BLaER1 (cell line): ENCODE measurements around the gene ZNF534.
"Not testable (repeated sequence)": the region's sequence is repeated elsewhere in the genome, so short reads cannot be mapped to it uniquely, and the experiment has no call there.

ENCODE experiments used
- H3K27ac ChIP-seq: shearing (Covaris generic); formaldehyde crosslinking; 2 replicates; pipeline ENCODE4 v1.8.1; 2022
- H3K27me3 ChIP-seq: shearing (Covaris generic); formaldehyde crosslinking; 2 replicates; pipeline ENCODE4 v1.8.1; 2022
- H3K36me3 ChIP-seq: shearing (Covaris generic); formaldehyde crosslinking; 2 replicates; pipeline ENCODE4 v1.8.1; 2022
- H3K4me1 ChIP-seq: shearing (Covaris generic); formaldehyde crosslinking; 2 replicates; pipeline ENCODE4 v1.8.1; 2022
- H3K4me2 ChIP-seq: shearing (Covaris generic); formaldehyde crosslinking; 2 replicates; pipeline ENCODE4 v1.8.1; 2022
- H3K4me3 ChIP-seq: shearing (Covaris generic); formaldehyde crosslinking; 2 replicates; pipeline ENCODE4 v1.8.1; 2022
- H3K9ac ChIP-seq: shearing (Covaris generic); formaldehyde crosslinking; 2 replicates; pipeline ENCODE4 v1.8.1; 2022
- H3K9me3 ChIP-seq: shearing (Covaris generic); formaldehyde crosslinking; 2 replicates; pipeline ENCODE4 v1.8.1; 2022
- H4K20me1 ChIP-seq: shearing (Covaris generic); formaldehyde crosslinking; 2 replicates; pipeline ENCODE4 v1.8.1; 2022
- Cebpa-rat ChIP-seq: shearing (Covaris generic); IDR thresholded peaks from 2 replicates; pipeline ENCODE4 v1.8.1; 2022

ZNF534 gene

GRCh38 chr19:52498571-52498970, 69.6 kb downstream of the ZNF534 start:
- Histone ChIP-seq H3K36me3 (no peaks in the 10 kb centered on the region), H3K4me3 (no peak overlapping the region), H3K4me1 (no peaks in the 10 kb centered on the region), H3K9ac (no peak overlapping the region), H3K27ac (no peak overlapping the region), H3K9me3 (peaks cover 76% of the 10 kb centered on the region), H3K27me3 (no peaks in the 10 kb centered on the region), H3K4me2 (no peak overlapping the region), H4K20me1 (no peaks in the 10 kb centered on the region)
- no peak for TF ChIP-seq Cebpa-rat

GRCh38 chr19:52500474-52500873, 71.5 kb downstream of the ZNF534 start:
- not testable (repeated sequence) for H3K9ac ChIP-seq, H3K27me3 ChIP-seq, H4K20me1 ChIP-seq, H3K36me3 ChIP-seq, H3K27ac ChIP-seq, H3K4me3 ChIP-seq, H3K4me1 ChIP-seq, H3K4me2 ChIP-seq
- peaks cover 77% of the 10 kb centered on the region for H3K9me3 ChIP-seq

GRCh38 chr19:52500991-52501390, 72.0 kb downstream of the ZNF534 start:
- H3K36me3 ChIP-seq, H4K20me1 ChIP-seq, H3K9ac ChIP-seq, H3K4me3 ChIP-seq, H3K27me3 ChIP-seq, H3K4me2 ChIP-seq, H3K27ac ChIP-seq, H3K4me1 ChIP-seq: not testable (repeated sequence)
- peaks cover 79% of the 10 kb centered on the region for H3K9me3 ChIP-seq
